Measurements from ENCODE around the gene UGT1A1.

The UGT1A1 gene

GRCh38 chr2:233815861-233816260, 55.8 kb downstream of the UGT1A1 start:
- DNase-seq (ENCODE audit: low read depth in 1 of 2, low spot score in 1 of 2) = no peak

- no peak for DNase-seq (ENCODE audit: low read depth in 1 of 2, low spot score in 1 of 2)
Measured at GRCh38 chr2:233816334-233816733, 56.3 kb downstream of the UGT1A1 start.

- DNase-seq (ENCODE audit: low read depth in 1 of 2, low spot score in 1 of 2) = no peak
Measured at GRCh38 chr2:233816771-233817170, 56.7 kb downstream of the UGT1A1 start.

GRCh38 chr2:233817361-233817911, 57.4 kb downstream of the UGT1A1 start:
- DNase-seq (ENCODE audit: low read depth in 1 of 2, low spot score in 1 of 2) = no peak

GRCh38 chr2:233817995-233818638, 58.0 kb downstream of the UGT1A1 start:
- no peak for DNase-seq (ENCODE audit: low read depth in 1 of 2, low spot score in 1 of 2)

- DNase-seq (ENCODE audit: low read depth in 1 of 2, low spot score in 1 of 2) = no peak
Measured at GRCh38 chr2:233818639-233819621, 58.9 kb downstream of the UGT1A1 start.

GRCh38 chr2:233819884-233820773, 60.1 kb downstream of the UGT1A1 start:
- no peak for DNase-seq (ENCODE audit: low read depth in 1 of 2, low spot score in 1 of 2)

DNA sequence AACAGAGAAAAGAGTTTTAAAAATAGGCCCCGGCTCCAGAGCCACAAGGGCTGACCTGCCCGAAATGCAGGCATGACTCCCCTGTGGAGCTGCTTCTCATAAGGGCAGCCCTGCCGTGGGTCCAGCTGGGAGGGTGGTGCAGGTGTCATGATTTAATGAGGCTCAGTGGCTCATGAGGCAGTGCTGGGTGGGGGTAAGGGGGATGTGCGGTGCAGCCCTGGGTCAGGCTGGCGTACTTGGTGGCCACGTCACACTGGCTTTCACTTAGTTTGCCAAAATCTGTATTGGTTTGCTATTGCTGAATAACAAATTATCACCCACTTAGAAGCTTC, 60.7 kb downstream of the UGT1A1 start:
- DNase-seq (ENCODE audit: low read depth in 1 of 2, low spot score in 1 of 2) = no peak

DNA sequence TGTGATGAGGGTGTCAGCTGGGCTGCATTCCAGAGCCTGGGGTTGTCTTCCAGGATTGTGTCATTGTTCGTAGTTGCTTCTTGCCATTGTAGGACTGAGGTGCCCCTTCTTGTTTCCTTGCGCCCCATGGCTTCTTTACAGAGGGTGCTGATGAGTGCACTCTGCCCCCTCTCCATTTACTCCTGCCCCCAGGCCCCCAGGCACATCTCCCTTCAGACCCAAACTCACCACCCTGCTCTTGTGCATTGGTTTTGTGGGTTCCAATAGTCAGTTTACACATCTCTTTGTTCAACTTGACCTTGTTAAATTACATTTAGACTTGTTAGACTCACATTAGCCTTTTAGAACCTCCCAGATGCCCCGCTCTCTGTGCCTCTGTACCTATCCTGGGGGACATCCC, 61.1 kb downstream of the UGT1A1 start:
- DNase-seq (ENCODE audit: low read depth in 1 of 2, low spot score in 1 of 2) = no peak

- DNase-seq (ENCODE audit: low read depth in 1 of 2, low spot score in 1 of 2) = no peak
Measured at GRCh38 chr2:233821709-233822100, 61.6 kb downstream of the UGT1A1 start.

- no peak for DNase-seq (ENCODE audit: low read depth in 1 of 2, low spot score in 1 of 2)
Measured at GRCh38 chr2:233822101-233822771, 62.2 kb downstream of the UGT1A1 start.
